H1 (cell line): ENCODE results near the gene CNST. TPM values are rescaled to one million over a fixed set of nuclear protein-coding genes. Genes with fewer than 3 reads are reported as not detected.

Experiments
- ASH2L ChIP-seq: fragments of 200-600, 300-600 bp; sonication (generic); IDR thresholded peaks from one replicate; pipeline ENCODE4 v1.7.1; 2017; ENCODE audit warnings: low read length
- BRCA1 ChIP-seq: IDR thresholded peaks from 2 replicates; pipeline ENCODE4 v1.6.1; 2012; ENCODE audit warnings: low read depth, low read length, improper control_type of control experiment
- CHD2 ChIP-seq: IDR thresholded peaks from 2 replicates; pipeline ENCODE4 v1.6.1; 2012; ENCODE audit warnings: low read length, improper control_type of control experiment
- CTCF ChIP-seq, 3 experiments: IDR thresholded peaks; 1 replicate in 2 of 3; 2 replicates in 1 of 3; pipeline versions ENCODE4 v1.5.1 to v1.6.1; 2011; ENCODE audit warnings: low read length in 3 of 3, mild to moderate bottlenecking in 3 of 3, inconsistent platforms in 2 of 3, low read depth in 1 of 3, moderate library complexity in 1 of 3; ENCODE audit not compliant: insufficient read depth in 1 of 3; ENCODE audit errors: control extremely low read depth in 1 of 3
- E2F6 ChIP-seq: IDR thresholded peaks from 2 replicates; pipeline ENCODE4 v1.6.1; 2012; ENCODE audit warnings: inconsistent platforms
- FOSL1 ChIP-seq: IDR thresholded peaks from 2 replicates; pipeline ENCODE4 v1.6.1; 2011; ENCODE audit warnings: mild to moderate bottlenecking, low read depth, low read length, moderate library complexity; ENCODE audit not compliant: insufficient read depth
- JUN ChIP-seq: IDR thresholded peaks from 2 replicates; pipeline ENCODE4 v1.6.1; 2011; ENCODE audit warnings: low read depth, mild to moderate bottlenecking, improper control_type of control experiment, low read length
- KDM1A ChIP-seq: fragments of 200-600, 300-600 bp; sonication (generic); IDR thresholded peaks from 2 replicates; pipeline ENCODE4 v1.7.1; 2016; ENCODE audit warnings: mild to moderate bottlenecking, low read length, borderline replicate concordance
- MAX ChIP-seq: IDR thresholded peaks from 2 replicates; pipeline ENCODE4 v1.6.1; 2012; ENCODE audit warnings: inconsistent platforms
- PHF8 ChIP-seq: fragments of 200-600 bp; sonication (generic); conservative IDR thresholded peaks from 2 replicates; pipeline ENCODE4 v1.7.1; 2012; ENCODE audit warnings: low read depth, mild to moderate bottlenecking, inconsistent platforms, low read length, moderate library complexity
- RXRA ChIP-seq: IDR thresholded peaks from 2 replicates; pipeline ENCODE4 v1.6.1; 2011; ENCODE audit warnings: low read depth, mild to moderate bottlenecking, low read length, moderate library complexity; ENCODE audit not compliant: insufficient read depth
- SAP30 ChIP-seq: fragments of 300-600 bp; sonication (generic); IDR thresholded peaks from 2 replicates; pipeline ENCODE4 v1.7.1; 2012; ENCODE audit warnings: low read length, moderate library complexity, mild to moderate bottlenecking, inconsistent platforms; ENCODE audit not compliant: insufficient read depth, insufficient replicate concordance
- SP1 ChIP-seq: IDR thresholded peaks from 2 replicates; pipeline ENCODE4 v1.6.1; 2011; ENCODE audit warnings: low read depth, low read length
- SP2 ChIP-seq: IDR thresholded peaks from 2 replicates; pipeline ENCODE4 v1.6.1; 2012; ENCODE audit warnings: mild to moderate bottlenecking, low read length, inconsistent platforms
- polyA plus RNA-seq, 7 experiments: library from polyadenylated mRNA; depleted of rRNA in 3 of 7; stranded (reverse) in 5 of 7; unstranded in 2 of 7; fragments of >200 nt in 5 of 7; fragments of 200-250 nt in 2 of 7; gene quantifications; 1 replicate in 5 of 7; 2 replicates in 1 of 7; 4 replicates in 1 of 7; pipeline versions ENCODE4 v1.2.1 to v1.2.3, GENCODE V29; 2011 to 2013; ENCODE audit warnings: missing spikeins in 2 of 7, mixed read lengths in 2 of 7
- total RNA-seq: library from RNA; stranded (reverse); fragmentation: NEBNext Ultra II Directional; extraction: Animal tissue kit (Norgen Biotek cat#: 25700); gene quantifications from 2 replicates; pipeline ENCODE4 v1.2.1, GENCODE V29; 2021

Gene CNST
- total and polyA plus RNA-seq, 2 of the 8 experiments (the other 6 are each of a cell fraction or from before 2014, with no cell fraction given): 5.3 to 21.3 TPM

GRCh38 chr1:246566128-246566812 is at the start of gene CNST, which contains the start of gene TFB2M (continued):
- TF ChIP-seq SP2 (peak; percentile 96), ASH2L (peak; percentile 87), FOSL1 (no peak), E2F6 (no peak), CHD2 (no peak), KDM1A (no peak), JUN (no peak), MAX (peak; percentile 81), SP1 (no peak), PHF8 (peak; percentile 77; the same call in 1 of the 2 replicates), CTCF (IDR thresholded peaks at IDR 0.05; ENCODE audit: control extremely low read depth in 1 of 3, insufficient read depth in 1 of 3, low read depth in 1 of 3, low read length in 3 of 3) (no peak), RXRA (no peak), SAP30 (peak; percentile 97), BRCA1 (no peak)
